Measurements from ENCODE around the gene ATXN7. TPM values are rescaled to one million over a fixed set of nuclear protein-coding genes. Genes with fewer than 3 reads are reported as not detected.

The ATXN7 gene
- total and polyA plus RNA-seq, 2 of the 4 experiments (the other 2 are of a cell fraction): 8.6 to 13.6 TPM

- intact Hi-C loops (cut with micrococcal nuclease) (no loop called here), in situ Hi-C loops (cut with MboI; ENCODE audit: low sequenced_read_pairs) (no loop called here), dilution Hi-C loops (cut with HindIII; ENCODE audit: low sequenced_read_pairs, unreplicated experiment) (no loop called here)
- DNase-seq (no peak), ATAC-seq (ENCODE audit: low read depth) (no peak)
- H2AK9ac ChIP-seq (replicated peaks; ENCODE audit: low read depth, low read length, poor library complexity): no peak overlapping the region
- TF ChIP-seq NFE2L2 (IDR thresholded peaks at IDR 0.05; ENCODE audit: low read depth, low read length): no peak
- no peak for TF ChIP-seq FOS (IDR thresholded peaks at IDR 0.05; ENCODE audit: low read depth, low read length)
- TF ChIP-seq MAZ (IDR thresholded peaks at IDR 0.05; ENCODE audit: borderline replicate concordance, low read depth, low read length): no peak
- no peak overlapping the region for H3K4me2 ChIP-seq (ENCODE audit: low read depth, low read length)
- H2BK5ac ChIP-seq (ENCODE audit: low read depth, low read length, poor library complexity, severe bottlenecking): no peak overlapping the region
- H3K14ac ChIP-seq (replicated peaks; ENCODE audit: low read depth, low read length): no peak overlapping the region
- ChIA-PET CTCF (no interaction called here), POLR2A (ENCODE audit: unreplicated experiment) (no interaction called here)
- peaks cover 30 to 62% of the 10 kb centered on the region in 2 experiments for H3K79me1 ChIP-seq (ENCODE audit: low read depth in 1 of 2, low read length in 2 of 2)
- H3K18ac ChIP-seq (ENCODE audit: low read depth, low read length): no peak overlapping the region
- H2BK20ac ChIP-seq (ENCODE audit: low read depth, low read length): no peak overlapping the region
- no peak overlapping the region for H4K5ac ChIP-seq (ENCODE audit: low read depth, low read length)
- no peak overlapping the region for H3K4ac ChIP-seq (ENCODE audit: low read depth, low read length)
- H3K36me3 ChIP-seq (ENCODE audit: control insufficient read depth, insufficient read depth, low read length): peaks cover 13% of the 10 kb centered on the region
- H3K9ac ChIP-seq (ENCODE audit: low read depth, low read length): no peak overlapping the region
- H3K27me3 ChIP-seq (ENCODE audit: control insufficient read depth, insufficient read depth, low read length): no peaks in the 10 kb centered on the region
- H3K9me3 ChIP-seq (ENCODE audit: control insufficient read depth, insufficient read depth, low read length): no peaks in the 10 kb centered on the region
- H2AFZ ChIP-seq (replicated peaks; ENCODE audit: low read length, poor library complexity): no peak overlapping the region
- H3K4me3 ChIP-seq (ENCODE audit: insufficient read depth, low read depth, low read length): no peak overlapping the region
- H2AK5ac ChIP-seq (ENCODE audit: low read depth, low read length): no peak overlapping the region
- BruUV-seq (replicated peaks): no TSS peak
- no peak overlapping the region for H4K8ac ChIP-seq (ENCODE audit: low read depth in 2 of 2, low read length in 2 of 2)
- no peak overlapping the region for H3K23ac ChIP-seq (ENCODE audit: low read depth, low read length)
- no peak overlapping the region for H2BK15ac ChIP-seq (ENCODE audit: low read depth, low read length)
- H3K27ac ChIP-seq (ENCODE audit: insufficient read depth, low read length): no peak overlapping the region
- H3K9me1 ChIP-seq (ENCODE audit: insufficient read depth, low read length): peaks cover 11% of the 10 kb centered on the region
- peaks cover 20% of the 10 kb centered on the region; the same call in 1 of the 2 replicates for H4K20me1 ChIP-seq (ENCODE audit: insufficient read depth, low read length)
- no peak overlapping the region for H4K91ac ChIP-seq (ENCODE audit: insufficient read depth, low read depth, low read length)
- H3K56ac ChIP-seq (ENCODE audit: extremely low read depth, insufficient read depth, low read length): no peak overlapping the region
- H2BK120ac ChIP-seq (ENCODE audit: low read depth, low read length): no peak overlapping the region
- WGBS, 2 experiments (ENCODE audit: extremely low coverage in 2 of 2, insufficient read length in 1 of 2): no CpG with 5 or more reads among the region's 13 CpGs
- H3K4me1 ChIP-seq (ENCODE audit: control insufficient read depth, insufficient read depth, low read length): peaks cover 5% of the 10 kb centered on the region
Observed at GRCh38 chr3:63955830-63956545, 92.3 kb downstream of the ATXN7 start.
